Effector CD4-positive, alpha-beta T cell (primary cell): ENCODE data around the gene LRRC63.
A peak's percentile ranks its signal among the peaks of the same experiment; 100 is the strongest.

Experiments used
- DNase-seq: peaks from one replicate; pipeline ENCODE4 v3.0.0-alpha.2; 2020

The LRRC63 gene

DNA sequence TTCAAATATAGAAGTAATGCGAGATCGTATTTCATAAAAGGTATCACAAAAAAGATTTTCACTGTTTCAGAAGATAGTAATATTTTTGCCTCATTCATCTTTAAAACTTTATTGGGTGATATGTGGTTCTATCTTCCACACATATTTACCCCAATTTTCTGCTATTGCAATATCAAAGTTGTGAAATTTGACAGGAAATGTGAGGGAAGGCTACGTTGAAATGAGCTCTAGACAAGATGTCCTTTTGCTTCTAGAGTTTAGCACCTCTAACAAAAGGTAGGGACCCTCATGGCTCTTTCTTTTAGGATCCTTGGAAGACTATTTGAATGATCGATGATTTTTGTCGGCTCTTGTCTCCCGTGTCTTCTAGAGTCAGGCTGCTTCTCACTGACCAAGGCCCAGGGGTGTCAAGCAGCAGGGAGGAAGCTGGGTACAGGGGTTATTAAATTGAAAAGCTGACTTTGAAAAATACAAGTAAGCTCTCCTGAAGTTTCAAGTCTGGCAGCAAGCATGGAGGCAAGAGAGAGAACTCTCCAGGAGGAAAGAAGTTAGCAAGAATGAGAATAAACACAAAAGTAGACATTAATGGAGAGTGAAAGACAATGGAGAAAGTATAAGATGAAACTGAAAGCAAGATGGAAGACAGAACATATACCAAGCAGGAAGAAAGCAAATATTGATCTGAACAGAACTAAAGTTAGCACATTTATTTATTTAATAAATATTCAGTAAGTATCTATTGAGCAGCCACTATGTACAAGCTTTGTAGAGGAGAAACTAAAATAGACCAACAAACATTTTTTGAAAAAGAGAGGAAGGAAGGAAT lies 101.9 kb downstream of the LRRC63 start:
- DNase-seq, result no peak

DNA sequence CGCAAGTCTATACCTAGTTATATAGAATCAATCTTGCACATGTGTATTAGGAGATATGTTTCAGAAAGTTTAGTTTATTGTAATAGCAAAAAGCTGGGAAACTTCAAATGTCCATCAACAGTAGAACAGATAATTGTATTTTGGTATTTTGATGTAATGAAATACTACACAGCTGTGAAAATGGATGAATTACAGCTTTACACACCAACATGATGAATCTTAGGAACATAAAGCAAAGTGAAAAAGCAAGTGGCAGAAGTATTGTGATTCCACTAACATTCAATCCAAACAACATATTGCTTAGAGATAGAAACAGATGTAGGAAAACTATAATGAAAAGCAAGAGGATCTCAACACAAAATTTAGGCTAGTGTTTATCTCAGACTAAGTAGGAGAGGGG lies 102.9 kb downstream of the LRRC63 start:
- no peak for DNase-seq

DNA sequence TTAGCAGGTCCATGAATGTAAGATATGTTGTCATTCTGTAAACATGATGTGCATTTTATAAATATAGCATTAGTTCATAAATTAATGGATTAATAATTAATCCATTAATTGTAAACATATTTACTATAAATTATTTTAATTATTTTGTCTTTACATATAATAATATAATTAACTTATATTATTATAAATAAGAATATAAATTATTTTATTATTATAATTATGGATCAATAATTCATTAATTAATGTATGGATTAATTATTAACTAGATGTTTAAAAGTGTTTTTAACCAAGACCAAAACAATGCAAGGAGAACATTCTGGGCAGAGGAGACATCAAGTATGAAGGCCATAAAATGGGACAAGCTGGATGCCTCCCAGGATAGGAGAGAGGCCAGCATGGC lies 103.3 kb downstream of the LRRC63 start:
- no peak for DNase-seq

DNA sequence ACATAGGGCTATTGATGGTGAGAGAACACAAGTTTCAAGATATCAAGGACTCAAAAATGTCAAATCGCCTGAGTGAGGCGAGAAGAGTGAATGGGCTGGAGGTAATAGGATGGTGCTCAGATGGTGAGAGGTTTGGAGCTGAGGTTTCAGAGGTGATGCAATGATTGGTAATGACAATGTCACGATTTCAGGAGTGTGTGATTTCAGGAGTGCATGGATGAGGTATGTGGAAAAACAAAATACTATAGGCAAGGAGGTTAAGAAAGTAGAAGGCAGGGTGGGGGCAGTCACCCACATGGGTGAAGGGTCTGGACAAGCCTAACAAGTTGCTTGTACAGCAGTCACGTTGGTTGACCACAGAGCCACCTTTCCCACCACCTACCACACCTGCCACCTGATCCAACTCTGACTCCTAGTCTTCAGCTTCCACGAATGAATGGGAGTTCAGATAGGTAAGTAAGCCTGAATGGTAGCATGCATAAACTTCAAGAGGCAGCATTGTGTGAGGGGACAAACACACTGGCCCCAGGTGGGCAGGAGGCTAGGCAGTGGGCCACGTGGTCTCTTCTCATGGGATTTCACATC lies 103.9 kb downstream of the LRRC63 start:
- DNase-seq, result no peak

DNA sequence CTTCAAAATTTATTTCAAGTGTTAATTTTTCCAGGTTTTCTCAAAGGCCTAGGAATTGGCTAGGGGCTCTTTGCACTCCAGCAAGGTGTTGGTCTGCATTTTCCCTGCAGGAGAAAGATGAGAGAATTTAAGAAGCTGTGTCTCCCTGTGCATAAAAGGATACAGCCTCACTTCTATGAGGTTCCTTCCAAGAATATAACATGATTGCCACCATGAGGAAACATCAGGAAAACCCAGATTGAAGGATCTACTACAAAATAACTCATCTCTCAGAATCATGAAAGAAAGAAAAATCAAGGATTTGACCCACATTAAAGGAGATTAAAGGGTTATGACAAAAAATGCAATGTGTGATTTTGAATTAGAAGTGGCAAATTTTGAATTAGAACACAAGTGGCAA lies 105.4 kb downstream of the LRRC63 start:
- DNase-seq, result no peak

DNA sequence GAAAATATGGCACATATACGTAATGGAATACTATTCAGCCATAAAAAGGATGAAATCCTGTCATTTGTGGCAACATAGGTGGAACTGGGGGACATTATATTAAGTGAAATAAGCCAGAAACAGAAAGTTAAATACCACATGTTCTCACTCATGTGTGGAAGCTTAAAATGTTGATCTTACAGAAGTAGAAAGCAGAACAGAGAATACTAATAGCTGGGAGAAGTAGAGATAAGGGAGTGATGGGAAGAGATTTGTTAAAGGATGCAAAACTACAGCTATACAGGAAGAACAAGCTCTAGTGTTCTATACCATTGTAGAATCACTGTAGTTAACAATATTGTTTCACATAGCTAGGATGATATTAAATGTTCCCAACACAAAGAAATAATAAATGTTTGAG lies 107.3 kb downstream of the LRRC63 start:
- DNase-seq, result no peak

DNA sequence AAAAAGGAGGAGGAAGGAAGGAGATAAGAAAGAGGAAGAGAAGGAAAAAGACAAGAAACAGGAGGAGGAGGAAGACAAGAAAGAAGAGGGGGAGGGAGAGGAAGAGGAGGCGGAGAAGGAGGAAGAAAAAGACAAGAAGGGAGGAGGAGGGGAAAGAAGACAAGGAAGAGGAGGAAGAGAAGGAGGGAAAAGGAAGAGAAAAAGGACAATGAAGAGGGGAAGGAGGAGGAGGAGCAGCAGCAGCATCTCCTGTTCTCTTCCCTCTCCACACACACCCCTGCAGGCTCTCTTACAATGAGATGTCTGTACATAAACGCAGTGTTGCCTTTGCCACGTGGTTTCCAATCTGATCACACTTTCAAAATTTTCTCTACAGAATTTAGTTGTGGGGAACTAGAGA lies 108.7 kb downstream of the LRRC63 start:
- DNase-seq, result no peak

DNA sequence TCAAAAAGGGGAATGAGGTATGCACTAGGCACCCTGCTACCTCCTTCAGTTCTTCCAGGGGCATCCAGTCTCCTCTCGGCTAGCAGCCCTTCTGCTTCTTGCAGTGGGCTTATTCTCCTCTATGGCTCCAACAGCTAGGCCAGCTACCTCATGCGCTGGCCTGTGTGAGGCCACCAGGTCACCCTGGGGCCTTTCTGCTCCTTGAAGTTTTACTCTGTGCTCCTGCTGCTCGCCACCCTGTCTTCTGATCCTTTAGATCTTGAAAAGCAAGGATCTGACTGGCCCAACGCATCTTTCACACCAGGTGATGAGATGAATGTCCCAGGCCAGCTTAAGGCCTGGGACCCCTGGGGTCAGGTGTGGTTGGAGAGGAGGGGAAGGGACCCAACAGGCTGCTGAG lies 109.1 kb downstream of the LRRC63 start:
- DNase-seq, result no peak

DNA sequence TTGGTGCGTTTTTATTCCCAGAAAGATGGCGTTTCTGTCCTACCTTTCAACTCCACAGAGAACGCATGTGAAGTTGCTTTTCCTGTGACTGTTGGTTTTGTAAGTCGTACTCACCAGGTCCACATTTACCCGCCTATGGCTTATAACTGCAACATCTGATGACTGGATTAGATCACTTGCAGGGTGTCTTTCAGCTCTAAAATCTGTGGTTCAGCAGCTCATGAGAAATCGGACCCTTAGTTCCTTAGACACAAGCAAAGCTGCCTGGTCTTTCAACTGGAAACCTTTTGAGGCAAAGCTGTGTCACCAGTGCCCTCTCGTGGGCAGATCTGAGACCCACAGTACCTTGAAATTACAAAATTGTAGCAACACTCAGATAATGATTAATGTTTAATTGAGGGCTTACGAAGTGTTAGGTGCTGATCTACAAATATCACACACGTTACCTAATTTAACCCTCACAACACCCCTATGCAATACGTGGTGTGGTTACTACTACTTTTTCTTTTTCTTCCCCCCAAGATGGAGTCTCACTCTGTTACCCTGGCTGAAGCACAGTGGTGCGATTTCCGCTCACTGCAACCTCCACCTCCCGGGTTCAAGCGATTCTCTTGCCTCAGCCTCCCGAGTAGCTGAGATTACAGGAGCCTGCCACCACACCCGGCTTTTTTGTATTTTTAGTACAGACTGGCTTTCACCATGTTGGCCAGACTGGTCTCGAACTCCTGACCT lies 109.9 kb downstream of the LRRC63 start:
- DNase-seq, result peak; percentile 55

DNA sequence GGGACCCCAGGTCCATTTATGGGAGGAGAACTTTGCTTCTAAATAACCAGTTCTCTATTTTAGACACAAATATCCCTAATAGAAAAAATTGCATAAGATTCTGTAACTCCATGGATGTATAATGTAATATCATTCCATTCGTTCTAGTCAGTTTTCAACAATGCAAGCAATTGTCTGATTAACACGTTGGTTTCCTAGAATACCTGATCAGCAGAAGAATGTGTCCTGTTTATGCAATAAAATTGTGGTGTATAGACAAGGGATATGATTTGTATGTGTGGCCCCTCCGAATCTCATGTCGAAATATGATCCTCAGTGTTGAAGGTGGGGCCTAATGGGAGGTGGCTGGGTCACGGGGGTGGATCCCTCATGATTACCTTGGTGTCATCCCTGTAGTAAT lies 113.2 kb downstream of the LRRC63 start:
- DNase-seq, result no peak
